ENCODE data around the gene SLC16A10.

GRCh38 chr6:111259089-111259831 lies 172.0 kb downstream of the SLC16A10 start:
- TF ChIP-seq CTCF (IDR thresholded peaks at IDR 0.05): peak; percentile 93 to 100 (median 99)
- peak; percentile 76 to 78 for TF ChIP-seq POLR2A (IDR thresholded peaks at IDR 0.05)

Data from Peyer's patch (tissue), 4 donors.